GM23338 (cell line): Measurements from ENCODE around the gene IGF2BP3. TPM values are rescaled to one million over a fixed set of nuclear protein-coding genes. Genes with fewer than 3 reads are reported as not detected.

Experiments
- ATAC-seq: fragments of 200-7000 bp; cut with Tn5 transposase; 3 replicates; pipeline ENCODE4 v1.9.1; 2020
- DNase-seq: peaks from one replicate; pipeline ENCODE4 v3.0.0-alpha.2; 2015; ENCODE audit warnings: low spot score
- H2AFZ ChIP-seq: fragments of 200-600 bp; sonication (generic); 2 replicates; pipeline ENCODE4 v1.8.0; 2016; ENCODE audit warnings: antibody characterized with exemption, mild to moderate bottlenecking, moderate library complexity
- H3F3A ChIP-seq: fragments of 200-600 bp; sonication (generic); replicated peaks from 2 replicates; pipeline ENCODE4 v1.8.0; 2017; ENCODE audit warnings: antibody characterized with exemption, mixed run types, low read depth
- H3K27ac ChIP-seq: fragments of 200-600 bp; sonication (generic); 2 replicates; pipeline ENCODE4 v1.6.1; 2016; ENCODE audit warnings: low read depth
- H3K27me3 ChIP-seq: fragments of 200-600 bp; sonication (generic); 2 replicates; pipeline ENCODE4 v1.8.0; 2016; ENCODE audit warnings: mild to moderate bottlenecking, mixed run types, moderate library complexity; ENCODE audit not compliant: insufficient read depth
- H3K36me3 ChIP-seq: fragments of 200-600 bp; sonication (generic); 2 replicates; pipeline ENCODE4 v1.8.0; 2016; ENCODE audit warnings: mild to moderate bottlenecking; ENCODE audit not compliant: insufficient read depth
- H3K4me1 ChIP-seq: fragments of 200-600 bp; sonication (generic); 2 replicates; pipeline ENCODE4 v1.8.0; 2016; ENCODE audit warnings: mild to moderate bottlenecking, moderate library complexity; ENCODE audit not compliant: insufficient read depth
- H3K4me2 ChIP-seq: fragments of 200-600 bp; sonication (generic); 2 replicates; pipeline ENCODE4 v1.7.1; 2017; ENCODE audit warnings: mixed run types
- H3K4me3 ChIP-seq: fragments of 200-600 bp; sonication (generic); 2 replicates; pipeline ENCODE4 v1.6.1; 2016; ENCODE audit warnings: mixed run types
- H3K79me2 ChIP-seq: fragments of 200-600 bp; sonication (generic); replicated peaks from 2 replicates; pipeline ENCODE4 v1.8.0; 2017; ENCODE audit warnings: mild to moderate bottlenecking; ENCODE audit not compliant: insufficient read depth
- H3K9me2 ChIP-seq: fragments of 200-600 bp; sonication (generic); 2 replicates; pipeline ENCODE4 v1.8.0; 2017; ENCODE audit not compliant: insufficient read depth
- H4K20me1 ChIP-seq: fragments of 200-600 bp; sonication (generic); replicated peaks from 2 replicates; pipeline ENCODE4 v1.8.0; 2017; ENCODE audit warnings: mild to moderate bottlenecking; ENCODE audit not compliant: insufficient read depth
- H3K27ac Mint-ChIP-seq: 2 replicates; pipeline ENCODE4 v1.8.0; 2020; ENCODE audit warnings: inconsistent platforms, mild to moderate bottlenecking, moderate library complexity, mixed read lengths
- H3K27me3 Mint-ChIP-seq: 3 replicates; pipeline ENCODE4 v1.8.0; 2022; ENCODE audit warnings: low read depth, mild to moderate bottlenecking, moderate library complexity, mixed read lengths, inconsistent platforms; ENCODE audit not compliant: insufficient read depth, poor library complexity
- H3K36me3 Mint-ChIP-seq: 3 replicates; pipeline ENCODE4 v1.8.0; 2021; ENCODE audit warnings: low read depth, mild to moderate bottlenecking, inconsistent platforms, moderate library complexity, mixed read lengths
- H3K4me1 Mint-ChIP-seq: 3 replicates; pipeline ENCODE4 v1.8.0; 2020; ENCODE audit warnings: mild to moderate bottlenecking, inconsistent platforms, mixed read lengths
- H3K4me3 Mint-ChIP-seq: 3 replicates; pipeline ENCODE4 v1.8.0; 2021; ENCODE audit warnings: moderate library complexity, mild to moderate bottlenecking, inconsistent platforms, mixed read lengths
- H3K9me3 Mint-ChIP-seq: 3 replicates; pipeline ENCODE4 v1.8.0; 2020; ENCODE audit warnings: moderate library complexity, mild to moderate bottlenecking, inconsistent platforms, mixed read lengths
- CREB1 ChIP-seq: fragments of 250-450 bp; sonication (Bioruptor Pico); IDR thresholded peaks from 2 replicates; pipeline ENCODE4 v1.5.0; 2020; ENCODE audit warnings: low read depth, mild to moderate bottlenecking, moderate library complexity
- CTCF ChIP-seq, 2 experiments: fragments of 200-600 bp in 1 of 2; sonication (generic) in 1 of 2; conservative IDR thresholded peaks; 2 replicates each; pipeline versions ENCODE4 v1.5.1 to v1.6.1; 2016 to 2017; ENCODE audit warnings: antibody characterized with exemption in 2 of 2, low read depth in 2 of 2, mild to moderate bottlenecking in 2 of 2, moderate library complexity in 1 of 2
- ETS1 ChIP-seq: IDR thresholded peaks from 2 replicates; pipeline ENCODE4 v1.6.1; 2016; ENCODE audit warnings: antibody characterized with exemption
- EZH2 ChIP-seq: fragments of 200-600 bp; sonication (generic); IDR thresholded peaks from one replicate; pipeline ENCODE4 v1.8.0; 2017; ENCODE audit warnings: antibody characterized with exemption, mild to moderate bottlenecking, low read depth; ENCODE audit not compliant: unreplicated experiment
- EZH2phosphoT487 ChIP-seq: fragments of 200-600 bp; sonication (generic); IDR thresholded peaks from one replicate; pipeline ENCODE4 v1.8.1; 2018; ENCODE audit warnings: antibody characterized with exemption; ENCODE audit not compliant: unreplicated experiment
- JUNB ChIP-seq: IDR thresholded peaks from one replicate; pipeline ENCODE4 v1.6.1; 2016; ENCODE audit warnings: antibody characterized with exemption; ENCODE audit not compliant: unreplicated experiment
- NANOG ChIP-seq: IDR thresholded peaks from 2 replicates; pipeline ENCODE4 v1.6.1; 2016; ENCODE audit warnings: antibody characterized with exemption, borderline replicate concordance
- POLR2AphosphoS5 ChIP-seq: IDR thresholded peaks from 2 replicates; pipeline ENCODE4 v1.6.1; 2016; ENCODE audit warnings: antibody characterized with exemption, low read depth
- REST ChIP-seq: IDR thresholded peaks from one replicate; pipeline ENCODE4 v1.6.1; 2018; ENCODE audit warnings: antibody characterized with exemption; ENCODE audit not compliant: unreplicated experiment
- STAT1 ChIP-seq: IDR thresholded peaks from one replicate; pipeline ENCODE4 v1.6.1; 2016; ENCODE audit warnings: antibody characterized with exemption; ENCODE audit not compliant: unreplicated experiment
- ZNF114 ChIP-seq: fragments of 250-450 bp; sonication (Bioruptor Pico); IDR thresholded peaks from 2 replicates; pipeline ENCODE4 v1.5.0; 2020; ENCODE audit warnings: mild to moderate bottlenecking, moderate library complexity
- ZNF331 ChIP-seq: fragments of 250-450 bp; sonication (Bioruptor Pico); IDR thresholded peaks from 2 replicates; pipeline ENCODE4 v1.5.0; 2020; ENCODE audit warnings: low read depth, mild to moderate bottlenecking, moderate library complexity
- ZNF462 ChIP-seq: fragments of 250-450 bp; sonication (Bioruptor Pico); IDR thresholded peaks from 2 replicates; pipeline ENCODE4 v1.5.0; 2020; ENCODE audit warnings: mild to moderate bottlenecking, moderate library complexity
- polyA plus RNA-seq: library from polyadenylated mRNA; unstranded; fragments of >200 nt; fragmentation: Nextera tagmentation; extraction: Ambion mirVana; gene quantifications from 2 replicates; pipeline ENCODE4 v1.2.1, GENCODE V29; 2016
- total RNA-seq: library from RNA; depleted of rRNA; stranded (reverse); fragments of >200 nt; shearing (Covaris generic); gene quantifications from 2 replicates; pipeline ENCODE4 v1.2.3, GENCODE V29; 2014

The IGF2BP3 gene
- total and polyA plus RNA-seq, 2 experiments from 2014 or later, result 52.0 to 183 TPM

GRCh38 chr7:23337374-23337773 lies 132.9 kb downstream of the IGF2BP3 start:
- no peaks in the 10 kb centered on the region for H3K27me3 ChIP-seq
- peaks cover 58% of the 10 kb centered on the region for H3K36me3 ChIP-seq
- H3F3A ChIP-seq, result peaks cover 11% of the 10 kb centered on the region
- no peak overlapping the region for H3K4me2 ChIP-seq
- no peak overlapping the region for H2AFZ ChIP-seq
- peaks cover 8% of the 10 kb centered on the region for H4K20me1 ChIP-seq
- no peak for TF ChIP-seq ZNF114
- no peak for TF ChIP-seq CTCF (conservative IDR thresholded peaks at IDR 0.05; ENCODE audit: low read depth in 2 of 2)
- TF ChIP-seq ZNF462 (CRISPR knock-in tag), result no peak
- TF ChIP-seq POLR2AphosphoS5, result no peak
- TF ChIP-seq CREB1 (CRISPR knock-in tag), result no peak
- no peak for TF ChIP-seq EZH2
- no peak for TF ChIP-seq ETS1
- TF ChIP-seq REST, result no peak
- TF ChIP-seq NANOG, result no peak
- TF ChIP-seq STAT1, result no peak
- TF ChIP-seq EZH2phosphoT487, result no peak
- no peak for TF ChIP-seq ZNF331
- no peak for TF ChIP-seq JUNB
- peaks cover 5% of the 10 kb centered on the region; the same call in 1 of the 2 replicates for H3K79me2 ChIP-seq
- no peak overlapping the region for H3K27ac Mint-ChIP-seq
- H3K9me3 Mint-ChIP-seq, result no peaks in the 10 kb centered on the region; the same call in 2 of the 3 replicates
- DNase-seq (no peak), ATAC-seq (no peak)
- H3K27ac ChIP-seq, result 0 out of 2 replicates have a peak overlapping the region, but pooled peaks have one; percentile 2
- no peak overlapping the region for H3K4me3 Mint-ChIP-seq
- H3K27me3 Mint-ChIP-seq, result peaks cover 2% of the 10 kb centered on the region
- no peak overlapping the region for H3K4me3 ChIP-seq
- no peaks in the 10 kb centered on the region for H3K9me2 ChIP-seq
- peaks cover 97% of the 10 kb centered on the region for H3K36me3 Mint-ChIP-seq
- H3K4me1 ChIP-seq, result no peaks in the 10 kb centered on the region
- no peaks in the 10 kb centered on the region for H3K4me1 Mint-ChIP-seq
